Eye (tissue), 1 donor: ENCODE measurements around the gene IL16.

ENCODE experiments used
- DNase-seq: peaks from one replicate; pipeline ENCODE4 v3.0.0-alpha.2; 2015

IL16 gene

DNA sequence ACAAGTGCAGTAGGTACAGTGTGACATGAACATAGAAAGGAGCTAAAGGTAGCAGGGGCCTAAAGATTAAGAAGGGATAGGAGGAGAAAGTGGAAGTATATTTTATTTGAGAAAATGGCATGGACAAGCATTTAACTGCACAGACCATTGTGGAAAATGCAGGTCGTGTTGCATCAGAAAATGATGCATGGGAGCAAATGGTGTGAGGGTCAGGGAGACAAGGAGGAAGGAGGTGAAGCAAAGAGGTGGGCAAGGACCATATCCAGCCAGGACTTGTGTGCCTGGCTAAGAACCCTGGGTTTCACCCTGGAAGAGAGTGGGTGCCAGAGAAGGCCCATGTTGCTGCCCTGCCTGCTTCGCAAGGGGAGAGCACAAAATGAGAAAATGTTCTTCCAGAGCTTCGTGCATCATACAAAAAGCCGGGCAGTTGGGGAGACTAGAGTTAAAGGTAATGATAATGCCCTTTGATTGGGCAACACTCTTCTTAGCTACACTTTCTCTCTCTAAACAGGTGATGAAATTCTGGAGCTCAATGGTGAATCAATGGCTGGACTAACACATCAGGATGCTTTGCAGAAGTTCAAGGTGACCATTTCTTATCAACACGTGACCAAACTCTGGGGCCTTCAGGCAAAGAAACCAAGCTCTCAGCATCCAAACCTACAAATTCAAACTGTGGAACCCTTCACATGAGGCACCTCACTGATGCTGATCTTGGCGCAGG is 81.8 kb downstream of the IL16 start:
- no peak for DNase-seq

DNA sequence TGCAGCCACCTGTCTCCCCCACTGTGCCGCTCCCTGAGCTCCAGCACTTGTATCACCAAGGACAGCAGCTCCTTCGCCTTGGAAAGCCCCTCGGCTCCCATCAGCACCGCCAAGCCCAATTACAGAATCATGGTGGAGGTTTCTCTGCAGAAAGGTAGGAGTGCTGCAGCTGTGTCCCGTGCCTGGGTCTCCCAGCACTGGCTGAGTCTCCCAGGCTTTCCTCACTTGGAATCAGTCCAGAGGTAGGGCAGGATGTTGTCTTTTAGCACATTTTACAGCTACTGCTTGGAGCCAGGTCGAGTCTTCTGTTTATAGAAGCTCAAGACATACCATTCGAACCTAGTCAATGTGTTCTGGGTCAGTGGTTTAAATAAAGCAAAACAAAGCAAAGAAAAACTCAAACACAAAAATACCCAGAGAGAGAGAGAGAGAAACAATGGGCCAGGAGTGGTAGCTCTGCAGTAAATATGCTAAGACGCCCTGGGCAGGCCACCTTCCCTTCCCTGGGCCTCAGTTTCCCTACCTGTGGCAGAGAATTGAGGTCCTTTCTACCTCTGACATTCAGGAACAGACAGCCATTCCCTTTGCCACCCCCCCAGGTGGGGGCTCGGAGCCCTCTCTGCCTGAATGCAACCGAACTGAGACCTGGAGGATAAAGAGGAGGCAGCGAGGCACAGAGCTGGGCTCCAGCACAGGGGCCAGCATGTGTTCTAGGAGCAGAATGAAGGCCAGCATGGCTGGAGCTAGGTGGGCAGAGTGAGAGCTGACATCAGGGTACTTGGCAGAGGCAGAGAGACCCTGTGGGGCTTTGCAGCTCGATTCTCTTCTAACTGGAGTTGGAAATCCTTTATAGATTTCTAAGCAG is 83.2 kb downstream of the IL16 start:
- no peak for DNase-seq

DNA sequence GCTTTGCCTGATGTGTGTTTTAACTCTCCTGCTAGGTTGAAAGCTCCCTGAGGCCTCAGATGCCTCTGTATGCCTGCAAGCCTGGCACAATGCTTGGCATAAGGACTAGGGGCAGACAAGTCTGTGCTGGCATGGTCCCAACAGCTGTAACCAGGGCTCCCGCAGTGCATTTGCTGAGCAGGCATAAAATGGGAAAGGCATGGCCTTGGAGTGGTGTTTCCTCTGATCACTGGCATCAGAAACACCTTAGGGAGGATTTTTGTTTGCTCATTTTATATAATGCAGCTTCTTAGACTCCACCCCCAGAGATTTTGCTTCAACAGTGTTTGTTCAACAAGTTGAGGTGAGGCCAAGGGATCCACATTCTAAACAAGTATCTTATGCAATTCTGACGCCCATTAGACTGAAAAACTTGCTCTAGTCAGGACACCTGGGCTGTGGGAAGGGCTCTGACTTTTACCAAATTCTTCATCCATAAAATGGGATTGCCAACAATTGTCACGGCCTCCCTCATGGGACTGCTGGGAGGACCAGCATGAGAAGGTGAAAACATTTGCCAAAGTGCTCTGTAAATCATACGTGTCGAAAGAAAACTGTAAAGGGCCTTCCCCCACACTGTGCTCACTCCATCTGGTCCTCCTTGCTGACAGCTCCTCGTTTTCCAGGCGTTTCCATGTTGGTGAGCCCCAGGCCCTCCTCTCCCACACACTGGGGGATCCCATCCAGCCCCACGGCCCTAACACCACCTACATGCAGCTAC is 84.2 kb downstream of the IL16 start:
- no peak for DNase-seq

DNA sequence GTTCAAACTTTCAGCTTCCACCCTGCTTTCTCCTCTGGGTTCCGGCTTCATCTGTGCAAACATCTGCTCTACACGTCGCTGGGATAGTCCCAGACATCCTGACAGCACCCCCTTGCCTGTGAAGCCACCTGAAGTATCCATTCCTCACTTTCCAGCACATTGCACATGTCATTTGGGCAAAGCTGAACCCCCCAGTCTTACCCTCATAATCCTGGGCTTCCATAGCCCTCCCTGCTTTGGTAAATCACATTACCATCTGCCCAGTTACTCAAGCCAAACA is 84.7 kb downstream of the IL16 start:
- DNase-seq, result no peak

DNA sequence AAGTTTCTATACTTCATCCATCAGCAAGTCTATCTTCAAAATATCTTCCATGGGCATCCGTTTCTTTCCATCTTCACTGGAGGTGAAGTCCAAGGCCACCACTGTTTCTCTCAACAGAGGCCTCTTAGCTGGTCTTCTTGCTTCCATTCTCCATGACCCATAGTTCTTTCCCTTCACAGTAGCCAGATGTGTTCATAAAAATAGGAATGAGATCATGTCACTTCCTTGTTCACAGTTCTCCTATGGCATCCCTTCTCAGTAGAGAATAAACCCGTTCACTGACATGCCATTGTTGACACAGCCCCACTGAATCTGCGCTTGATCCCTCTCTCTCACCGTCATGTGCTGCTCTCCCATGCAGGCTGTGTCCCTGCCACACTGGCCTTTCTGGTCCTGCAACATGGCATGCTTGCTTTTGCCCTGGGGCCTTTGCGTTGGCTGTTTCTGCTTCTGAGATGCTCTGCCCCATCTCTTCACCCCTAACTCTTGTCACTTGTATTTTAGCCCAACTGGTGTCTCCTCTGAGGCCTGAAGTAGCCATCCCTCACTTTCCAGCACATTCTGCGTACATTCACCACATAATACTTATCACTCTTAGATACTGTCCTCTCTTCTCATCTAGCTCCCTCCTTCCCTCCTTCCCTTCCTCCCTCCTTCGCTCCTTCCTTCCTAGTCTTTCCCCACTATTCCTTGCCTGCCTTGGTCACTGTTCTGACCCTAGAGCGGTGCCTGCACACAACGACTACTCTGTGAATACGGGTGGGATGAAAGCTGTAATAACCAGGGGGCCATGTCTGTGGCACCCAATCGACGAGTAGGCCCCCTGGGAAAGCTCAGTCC is 85.3 kb downstream of the IL16 start:
- DNase-seq, result no peak

DNA sequence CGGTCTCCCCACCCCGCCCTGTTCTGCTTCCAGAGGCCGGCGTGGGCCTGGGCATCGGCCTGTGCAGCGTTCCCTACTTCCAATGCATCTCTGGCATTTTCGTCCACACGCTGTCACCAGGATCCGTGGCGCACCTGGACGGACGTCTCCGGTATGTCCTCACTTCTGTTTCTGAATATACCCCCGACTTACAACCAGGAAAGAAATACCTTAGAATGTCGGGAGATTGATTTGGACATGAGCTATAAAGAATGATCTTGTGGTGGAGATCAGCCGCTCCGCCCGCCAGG is 85.9 kb downstream of the IL16 start:
- DNase-seq, result no peak

DNA sequence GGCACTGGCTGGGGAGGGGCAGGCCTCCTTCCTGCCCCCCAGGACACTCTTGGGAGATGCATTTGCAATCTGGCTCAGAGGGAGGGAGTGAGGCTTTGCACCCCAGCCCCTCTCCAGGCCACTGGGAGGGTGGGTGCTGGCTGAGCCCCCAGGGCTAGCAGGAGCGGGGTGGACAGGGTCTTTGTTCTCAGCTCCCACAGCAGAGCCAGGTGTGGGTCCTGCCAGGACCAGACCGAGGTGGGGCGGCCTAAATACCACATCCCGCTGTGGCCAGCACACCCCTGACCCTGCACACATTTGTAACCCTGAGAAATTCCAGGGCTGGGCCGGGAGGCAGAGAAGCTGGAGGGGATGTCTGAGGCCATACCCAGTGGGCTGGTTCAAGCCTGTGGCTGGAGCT is 86.2 kb downstream of the IL16 start:
- DNase-seq, result no peak

DNA sequence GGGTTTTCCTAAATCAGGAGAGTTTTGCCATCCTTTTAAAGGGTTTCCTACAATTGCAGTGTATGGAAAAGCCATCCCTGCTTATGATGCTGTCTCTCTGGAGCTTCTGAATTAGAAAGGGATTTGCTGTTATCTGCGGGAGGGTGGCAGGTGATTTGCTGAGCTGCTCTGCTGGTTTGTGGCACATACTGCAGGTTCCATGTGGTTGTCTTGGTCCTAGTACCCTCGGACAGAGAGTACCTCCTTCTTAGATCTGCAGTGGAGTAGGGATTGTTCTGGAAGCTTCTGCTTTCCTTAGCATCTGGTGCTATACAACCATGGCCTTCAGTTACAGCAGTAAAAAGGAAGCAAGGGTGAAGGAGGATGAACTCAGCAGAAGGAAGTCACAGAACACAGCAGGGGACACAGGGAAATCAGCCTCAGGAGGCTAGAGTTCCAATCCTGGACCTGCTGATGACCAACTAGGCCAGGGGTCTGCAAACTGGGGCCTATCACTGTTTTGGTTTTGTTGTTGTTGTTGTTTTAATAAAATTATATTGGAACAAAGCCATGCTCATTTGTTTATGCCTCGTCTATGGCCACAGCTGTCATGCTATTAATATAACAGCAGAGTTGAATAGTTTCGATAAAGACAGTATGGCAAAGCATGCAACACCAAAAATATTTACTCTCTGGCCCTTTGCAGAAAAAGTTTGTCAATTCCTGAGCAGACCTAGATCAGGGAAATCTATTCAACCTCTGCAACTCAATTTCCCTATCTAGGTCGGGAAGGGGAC is 87.8 kb downstream of the IL16 start:
- no peak for DNase-seq

DNA sequence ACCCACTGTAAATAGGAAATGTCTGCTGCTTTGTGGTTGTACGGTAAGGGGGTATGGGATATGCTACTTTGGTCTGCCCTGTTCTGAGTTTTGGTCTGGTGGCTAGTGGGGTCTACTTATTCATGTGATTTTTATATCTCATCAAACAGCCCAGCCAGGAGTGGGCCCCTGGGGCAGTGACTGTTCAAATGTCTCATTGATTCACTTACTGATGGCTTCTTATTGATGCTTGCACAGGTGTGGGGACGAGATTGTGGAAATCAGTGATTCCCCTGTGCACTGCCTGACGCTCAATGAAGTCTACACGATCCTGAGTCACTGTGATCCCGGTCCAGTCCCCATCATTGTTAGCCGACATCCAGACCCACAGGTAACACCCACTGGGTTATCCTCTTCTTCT is 88.8 kb downstream of the IL16 start:
- DNase-seq, result no peak

DNA sequence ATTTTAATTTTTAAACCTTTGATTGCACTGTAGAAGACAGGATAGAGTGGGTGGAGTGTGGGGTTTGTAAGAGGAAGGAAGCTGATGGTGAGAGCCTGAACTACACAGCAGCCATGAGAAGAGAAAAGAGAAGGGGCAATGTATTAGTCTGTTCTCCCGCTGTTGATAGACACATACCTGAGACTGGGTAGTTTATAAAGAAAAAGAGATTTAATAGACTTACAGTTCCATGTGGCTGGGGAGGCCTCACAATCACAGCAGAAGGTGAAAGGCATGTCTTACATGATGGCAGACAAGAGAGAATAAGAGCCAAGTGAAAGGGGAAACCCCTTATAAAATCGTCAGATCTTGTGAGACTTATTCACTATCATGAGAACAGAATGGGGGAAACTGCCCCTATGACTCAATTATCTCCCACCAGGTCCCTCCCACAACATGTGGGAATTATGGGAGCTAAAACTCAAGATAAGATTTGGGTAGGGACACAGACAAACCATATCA is 90.0 kb downstream of the IL16 start:
- no peak for DNase-seq

DNA sequence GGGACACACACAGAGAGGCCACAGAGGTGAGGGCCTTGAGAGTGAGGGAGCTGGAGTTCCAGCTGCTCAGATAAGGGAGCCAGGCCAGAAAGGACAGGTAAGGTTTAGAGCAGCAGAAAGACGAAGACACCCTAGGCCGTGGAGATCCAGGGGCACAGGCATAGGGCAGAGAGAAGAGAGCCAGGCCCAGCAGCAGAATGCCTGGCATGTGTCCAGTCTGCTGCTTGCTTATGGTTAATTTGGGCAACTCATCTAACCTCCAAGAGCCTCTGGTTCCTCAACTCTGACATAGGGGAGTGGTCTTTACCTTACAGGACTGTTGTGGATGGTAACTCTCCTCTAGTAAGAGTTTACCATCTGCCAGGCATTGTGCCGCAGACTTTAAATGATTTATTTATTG is 91.4 kb downstream of the IL16 start:
- no peak for DNase-seq

DNA sequence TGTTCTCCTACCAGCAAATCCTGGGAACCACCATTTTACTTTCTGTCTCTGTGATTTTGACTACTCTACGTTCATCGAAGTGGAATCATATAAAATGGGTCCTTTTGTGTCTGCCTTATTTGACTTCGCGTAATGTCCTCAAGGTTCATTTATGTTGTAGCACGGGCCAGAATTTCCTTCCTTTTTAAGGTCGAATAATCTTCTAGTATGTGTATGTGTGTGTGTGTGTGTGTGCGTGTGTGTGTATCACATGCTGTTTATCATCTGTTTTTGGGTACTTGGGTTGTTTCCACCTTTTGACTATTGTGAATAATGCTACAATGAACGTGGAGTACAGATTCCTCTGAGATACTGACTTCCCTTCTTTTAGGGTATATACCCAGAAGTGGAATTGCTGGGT is 91.9 kb downstream of the IL16 start:
- DNase-seq, result no peak

DNA sequence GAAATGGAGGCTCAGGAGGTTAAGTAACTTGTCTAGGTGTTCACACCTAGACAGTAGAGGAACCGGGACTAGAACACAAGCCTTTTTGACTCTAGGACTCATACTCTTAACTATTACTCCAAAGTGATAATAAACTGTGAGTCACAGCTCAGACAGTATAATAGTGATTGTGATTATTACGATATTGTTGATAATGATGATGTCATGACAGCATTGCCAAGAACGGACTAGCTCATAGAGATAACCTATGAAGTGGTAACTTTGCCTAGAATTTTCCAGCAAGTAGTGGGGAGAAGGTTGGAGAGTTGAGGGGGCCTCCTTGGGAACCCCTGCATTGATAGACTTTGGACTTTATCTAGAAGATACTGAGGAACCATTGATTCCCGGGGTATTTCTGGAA is 93.2 kb downstream of the IL16 start:
- DNase-seq, result no peak

DNA sequence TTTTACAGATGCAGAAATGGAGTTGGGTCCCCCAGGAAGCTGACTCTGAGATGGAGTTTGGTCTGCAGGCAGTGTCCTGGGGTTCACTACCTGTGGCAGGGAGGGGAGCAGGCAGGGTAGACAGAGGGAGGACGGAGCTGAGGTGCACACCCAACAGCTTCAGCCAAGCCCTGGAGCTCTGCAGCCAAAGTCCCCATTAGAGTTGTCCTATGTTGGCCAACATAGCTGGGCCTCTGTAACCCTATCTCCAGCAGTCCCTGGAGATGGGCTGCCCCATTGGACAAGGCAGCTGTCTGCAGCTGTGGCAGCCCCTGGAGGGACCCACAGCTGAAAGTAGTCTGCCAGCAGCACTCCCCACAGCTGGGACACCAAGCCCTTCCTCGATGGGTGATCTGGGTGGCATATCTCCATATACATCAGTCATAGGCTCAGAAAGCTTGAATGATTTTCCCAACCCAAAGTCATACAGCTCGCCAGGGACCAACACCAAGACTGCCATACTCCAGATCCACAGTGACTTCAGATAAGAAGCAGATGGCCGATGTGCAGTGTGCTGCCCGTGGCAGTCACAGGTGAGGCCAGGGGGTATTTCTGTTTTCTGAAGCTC is 95.3 kb downstream of the IL16 start:
- no peak for DNase-seq

DNA sequence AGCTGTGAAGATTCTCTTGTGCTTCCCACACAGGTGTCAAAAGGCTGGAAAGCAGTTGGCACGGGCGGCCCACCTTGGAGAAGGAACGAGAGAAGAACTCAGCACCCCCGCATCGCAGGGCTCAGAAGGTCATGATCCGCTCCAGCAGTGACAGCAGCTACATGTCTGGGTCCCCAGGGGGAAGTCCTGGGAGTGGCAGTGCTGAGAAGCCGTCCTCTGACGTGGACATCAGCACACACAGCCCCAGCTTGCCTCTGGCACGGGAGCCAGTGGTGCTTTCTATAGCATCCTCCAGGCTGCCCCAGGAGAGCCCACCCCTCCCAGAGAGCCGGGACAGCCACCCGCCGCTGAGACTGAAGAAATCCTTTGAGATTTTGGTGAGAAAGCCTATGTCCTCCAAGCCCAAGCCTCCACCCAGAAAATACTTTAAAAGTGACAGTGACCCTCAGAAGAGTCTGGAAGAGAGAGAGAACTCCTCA is 95.9 kb downstream of the IL16 start:
- no peak for DNase-seq

DNA sequence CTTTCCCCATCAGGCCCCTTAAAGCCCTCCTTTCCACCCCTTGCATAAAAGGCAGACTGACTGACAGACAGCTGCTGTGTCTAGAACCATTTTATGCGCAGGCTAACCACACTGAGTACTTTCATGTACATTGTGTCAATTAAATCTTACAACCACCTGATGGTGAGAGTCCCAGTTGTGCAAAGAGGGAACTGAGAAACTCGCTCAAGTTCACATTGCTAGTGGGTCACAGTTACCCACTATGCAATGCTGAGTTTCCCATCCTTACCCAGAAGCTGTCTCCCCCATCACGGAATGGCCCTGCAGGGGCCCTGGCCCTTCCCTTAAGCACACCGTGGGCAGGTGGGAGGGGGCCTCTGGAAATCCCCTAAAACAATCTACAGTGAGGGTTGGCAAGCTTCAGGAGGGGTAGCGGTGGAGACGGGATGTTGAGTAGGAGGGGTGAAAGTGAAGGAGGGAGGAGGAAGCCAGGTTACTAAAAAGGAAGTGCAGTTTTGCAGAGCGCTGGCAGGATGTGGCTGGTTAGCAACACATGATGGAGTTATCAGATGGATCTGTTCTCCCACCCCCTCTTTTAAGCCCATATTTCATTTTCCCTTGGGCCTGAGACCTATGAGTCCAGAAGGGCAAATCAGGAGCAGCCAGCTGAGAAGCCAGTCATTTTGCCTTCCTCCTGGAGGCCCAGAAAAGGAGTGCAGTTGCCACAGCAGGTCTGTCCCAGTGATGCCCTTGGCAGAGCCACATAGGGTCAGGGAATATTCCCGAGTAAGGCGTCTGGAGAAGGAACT is 97.2 kb downstream of the IL16 start:
- no peak for DNase-seq

DNA sequence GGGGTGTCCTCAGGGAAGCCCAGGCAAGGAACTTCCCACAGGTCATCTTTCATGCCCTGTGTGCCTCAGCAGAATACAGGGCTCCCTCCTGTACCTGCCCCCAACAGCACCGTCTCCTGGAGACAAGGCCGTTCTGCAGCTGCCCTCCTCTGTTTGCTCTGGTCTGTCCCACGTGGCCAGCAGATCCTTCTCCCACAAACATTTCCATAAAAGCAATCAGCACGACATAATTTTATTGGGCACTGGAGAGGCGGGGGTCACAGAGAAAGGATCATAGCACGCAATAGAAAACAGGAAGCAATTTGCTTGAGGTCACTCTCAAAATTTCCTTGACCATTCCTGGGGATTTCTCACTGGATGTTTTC is 97.8 kb downstream of the IL16 start:
- DNase-seq, result no peak

DNA sequence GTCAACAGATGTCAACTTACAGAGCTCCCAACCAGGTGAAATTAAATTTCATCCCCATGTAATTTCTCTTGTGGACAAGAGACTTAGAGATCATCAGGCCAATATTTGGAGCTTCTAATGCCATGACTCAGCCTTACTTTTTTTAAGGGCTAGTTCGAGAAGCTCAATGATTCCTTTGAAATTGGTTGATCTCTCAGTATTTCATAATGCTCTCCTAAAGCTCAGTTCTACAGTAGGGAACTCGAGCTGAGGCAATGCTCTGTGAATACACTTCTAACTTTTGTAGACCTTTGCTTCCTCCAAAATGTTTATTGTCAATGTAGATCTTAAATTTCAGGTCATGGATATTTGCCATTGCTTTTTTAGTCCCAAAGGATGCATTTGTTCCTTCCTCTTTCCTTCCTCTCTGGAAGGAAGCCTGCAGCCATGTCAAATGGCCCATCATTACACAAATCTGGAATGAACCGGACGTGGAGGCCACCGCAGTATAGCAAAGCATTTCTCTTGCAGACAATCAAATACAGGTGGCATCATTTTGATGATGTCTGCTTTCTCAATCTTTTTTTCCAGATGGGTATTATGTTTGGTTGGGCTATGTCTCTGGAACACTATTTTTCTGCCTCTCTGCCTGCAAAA is 98.9 kb downstream of the IL16 start:
- no peak for DNase-seq

DNA sequence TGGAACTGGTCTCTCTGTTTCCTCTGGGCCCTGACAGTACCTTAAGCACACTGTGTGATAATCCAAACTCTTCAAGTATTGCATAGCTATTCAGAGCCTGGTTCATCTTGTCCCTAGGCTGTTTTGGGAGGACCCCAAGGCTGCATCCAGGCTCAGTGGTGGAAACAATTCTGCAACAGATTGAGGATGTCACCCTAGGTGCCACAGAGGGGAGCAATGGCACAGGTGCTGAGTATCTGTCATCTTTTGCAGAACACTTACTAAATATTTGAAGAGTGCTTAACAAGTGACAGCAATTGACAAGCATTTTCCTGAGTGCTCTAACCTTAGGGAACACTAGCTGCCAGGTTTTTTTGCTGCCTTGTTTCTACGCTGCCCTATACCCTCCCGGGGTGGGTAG is 99.5 kb downstream of the IL16 start:
- DNase-seq, result no peak

DNA sequence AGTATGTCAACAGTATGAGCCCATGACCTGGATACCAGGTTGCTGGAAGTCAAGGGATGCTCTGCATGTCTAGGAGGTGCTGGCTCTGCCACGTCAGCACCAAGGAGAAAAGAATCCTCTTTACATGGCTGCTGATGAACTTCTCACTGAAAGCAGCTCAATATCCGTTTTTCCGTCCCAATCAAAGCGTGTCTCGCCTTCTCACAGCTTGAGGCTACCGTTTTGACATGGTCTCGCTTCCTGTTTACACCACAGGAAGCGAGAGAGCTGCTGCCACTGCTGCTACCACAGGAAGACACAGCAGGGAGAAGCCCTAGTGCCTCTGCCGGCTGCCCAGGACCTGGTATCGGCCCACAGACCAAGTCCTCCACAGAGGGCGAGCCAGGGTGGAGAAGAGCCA is 100.0 kb downstream of the IL16 start:
- no peak for DNase-seq
